Measurements from ENCODE around the gene RYR2.

RYR2 gene

DNA sequence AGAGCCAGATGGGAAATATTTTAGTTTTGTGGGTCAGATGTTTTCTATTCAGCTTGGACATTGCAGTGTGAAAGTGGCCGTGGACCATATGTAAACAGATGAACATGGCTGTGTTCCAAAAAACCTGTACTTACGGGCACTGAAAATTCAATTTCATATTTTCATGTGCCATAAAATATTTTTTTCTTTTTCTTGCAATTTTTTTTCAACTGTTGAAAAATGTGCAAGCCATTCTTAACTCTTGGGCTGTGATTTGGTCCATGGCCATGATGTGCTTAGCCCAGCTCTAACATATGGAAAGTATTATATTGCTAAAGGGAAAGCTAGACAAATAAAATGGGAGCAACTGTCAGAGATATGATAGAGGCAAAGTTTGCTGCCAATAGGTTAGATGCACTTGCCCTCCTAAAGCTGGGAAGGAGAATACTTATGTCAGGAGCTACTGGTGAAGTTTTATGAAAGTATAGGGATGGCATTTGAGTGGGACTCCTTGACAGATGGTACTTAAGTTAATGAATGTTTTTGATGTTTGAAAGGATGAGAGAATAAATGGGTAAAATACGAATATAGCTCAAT lies 240.3 kb downstream of the RYR2 start:
- Histone ChIP-seq H2AFZ (ENCODE audit: low read length) (no peak overlapping the region), H4K20me1 (ENCODE audit: insufficient read depth, low read length) (no peaks in the 10 kb centered on the region), H3K36me3 (ENCODE audit: insufficient read depth, low read length) (no peaks in the 10 kb centered on the region), H3K27me3 (ENCODE audit: insufficient read depth, low read length) (no peaks in the 10 kb centered on the region), H3K9me3 (ENCODE audit: low read length) (no peaks in the 10 kb centered on the region), H3K27ac (ENCODE audit: low read depth, low read length, poor library complexity, severe bottlenecking) (no peak overlapping the region), H3K4me3 (ENCODE audit: low read depth, low read length, poor library complexity, severe bottlenecking) (no peak overlapping the region), H3K4me2 (ENCODE audit: low read length) (no peak overlapping the region), H3K9me2 (ENCODE audit: low read depth, low read length) (no peaks in the 10 kb centered on the region), H3K9ac (ENCODE audit: low read length) (no peak overlapping the region), H3F3A (ENCODE audit: insufficient read depth, low read length) (no peaks in the 10 kb centered on the region), H3K4me1 (ENCODE audit: insufficient read depth, low read length, severe bottlenecking) (no peaks in the 10 kb centered on the region), H3K79me2 (ENCODE audit: insufficient read depth, low read length) (no peaks in the 10 kb centered on the region)
- TF ChIP-seq, protein P1, sequence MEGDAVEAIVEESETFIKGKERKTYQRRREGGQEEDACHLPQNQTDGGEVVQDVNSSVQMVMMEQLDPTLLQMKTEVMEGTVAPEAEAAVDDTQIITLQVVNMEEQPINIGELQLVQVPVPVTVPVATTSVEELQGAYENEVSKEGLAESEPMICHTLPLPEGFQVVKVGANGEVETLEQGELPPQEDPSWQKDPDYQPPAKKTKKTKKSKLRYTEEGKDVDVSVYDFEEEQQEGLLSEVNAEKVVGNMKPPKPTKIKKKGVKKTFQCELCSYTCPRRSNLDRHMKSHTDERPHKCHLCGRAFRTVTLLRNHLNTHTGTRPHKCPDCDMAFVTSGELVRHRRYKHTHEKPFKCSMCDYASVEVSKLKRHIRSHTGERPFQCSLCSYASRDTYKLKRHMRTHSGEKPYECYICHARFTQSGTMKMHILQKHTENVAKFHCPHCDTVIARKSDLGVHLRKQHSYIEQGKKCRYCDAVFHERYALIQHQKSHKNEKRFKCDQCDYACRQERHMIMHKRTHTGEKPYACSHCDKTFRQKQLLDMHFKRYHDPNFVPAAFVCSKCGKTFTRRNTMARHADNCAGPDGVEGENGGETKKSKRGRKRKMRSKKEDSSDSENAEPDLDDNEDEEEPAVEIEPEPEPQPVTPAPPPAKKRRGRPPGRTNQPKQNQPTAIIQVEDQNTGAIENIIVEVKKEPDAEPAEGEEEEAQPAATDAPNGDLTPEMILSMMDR (IDR thresholded peaks at IDR 0.05; ENCODE audit: low read length) = no peak
- TF ChIP-seq EZH2 (IDR thresholded peaks at IDR 0.05; ENCODE audit: borderline replicate concordance, low read length) = no peak

DNA sequence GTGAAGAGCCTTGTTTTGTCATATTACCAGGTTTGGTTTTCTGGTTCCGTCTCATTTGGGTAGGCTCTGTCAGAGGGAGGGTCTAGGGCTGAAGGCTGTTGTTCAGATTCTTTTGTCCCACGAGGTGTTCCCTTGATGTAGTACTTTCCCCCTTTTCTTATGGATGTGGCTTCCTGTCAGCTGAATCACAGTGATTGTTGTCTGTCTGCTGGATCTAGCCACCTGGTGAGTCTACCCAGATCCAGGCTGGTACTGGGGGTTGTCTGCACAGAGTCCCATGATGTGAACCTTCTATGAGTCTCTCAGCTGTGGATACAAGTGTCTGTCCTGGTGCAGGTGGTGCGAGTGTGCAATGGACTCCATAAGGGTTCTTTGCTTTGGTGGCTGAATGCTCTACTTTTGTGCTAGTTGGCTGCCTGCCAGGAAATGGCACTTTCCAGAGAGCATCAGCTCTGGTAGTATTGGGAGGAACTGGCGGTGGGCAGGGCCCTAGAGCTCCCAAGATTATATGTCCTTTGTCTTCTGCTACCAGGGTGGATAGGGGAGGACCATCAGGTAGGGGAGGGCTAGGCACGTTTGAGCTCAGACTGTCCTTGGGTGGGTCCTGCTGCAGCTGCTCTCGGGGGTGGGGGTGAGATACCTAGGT lies 246.0 kb downstream of the RYR2 start:
- Histone ChIP-seq H3K36me3 (ENCODE audit: insufficient read depth, low read length) (no peaks in the 10 kb centered on the region), H3K4me3 (ENCODE audit: low read depth, low read length, poor library complexity, severe bottlenecking) (no peak overlapping the region), H3K9me2 (ENCODE audit: low read depth, low read length) (no peaks in the 10 kb centered on the region), H3K9me3 (ENCODE audit: low read length) (no peaks in the 10 kb centered on the region), H3K79me2 (ENCODE audit: insufficient read depth, low read length) (no peaks in the 10 kb centered on the region), H3K27ac (ENCODE audit: low read depth, low read length, poor library complexity, severe bottlenecking) (no peak overlapping the region), H3K4me2 (ENCODE audit: low read length) (no peak overlapping the region), H3K4me1 (ENCODE audit: insufficient read depth, low read length, severe bottlenecking) (no peaks in the 10 kb centered on the region), H3F3A (ENCODE audit: insufficient read depth, low read length) (no peaks in the 10 kb centered on the region), H2AFZ (ENCODE audit: low read length) (no peak overlapping the region), H3K27me3 (ENCODE audit: insufficient read depth, low read length) (no peaks in the 10 kb centered on the region), H4K20me1 (ENCODE audit: insufficient read depth, low read length) (no peaks in the 10 kb centered on the region), H3K9ac (ENCODE audit: low read length) (no peak overlapping the region)
- TF ChIP-seq, protein P1 (IDR thresholded peaks at IDR 0.05; ENCODE audit: low read length) = no peak
- TF ChIP-seq EZH2 (IDR thresholded peaks at IDR 0.05; ENCODE audit: borderline replicate concordance, low read length) = no peak

DNA sequence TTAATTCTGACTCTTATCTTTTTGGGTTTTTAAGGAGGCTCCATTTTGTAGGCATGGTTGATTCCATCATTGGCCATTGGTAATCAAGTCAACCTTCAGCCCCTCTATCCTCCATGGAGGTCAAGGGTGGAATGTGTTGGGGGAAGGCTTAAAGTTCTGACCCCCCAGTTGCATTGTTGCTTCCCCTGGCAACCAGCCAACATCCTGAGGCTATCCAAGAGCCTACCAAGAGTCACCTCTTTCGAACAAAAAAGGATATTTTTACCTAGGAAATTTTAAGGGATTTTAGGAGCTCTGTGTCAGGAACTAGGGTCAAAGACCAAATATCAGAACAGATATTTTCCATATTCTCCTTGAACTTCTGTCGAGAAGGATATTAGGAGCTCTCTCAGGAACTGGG lies 251.8 kb downstream of the RYR2 start:
- H2AFZ ChIP-seq (ENCODE audit: low read length) = no peak overlapping the region
- TF ChIP-seq, protein P1 (IDR thresholded peaks at IDR 0.05; ENCODE audit: low read length) = no peak
- TF ChIP-seq EZH2 (IDR thresholded peaks at IDR 0.05; ENCODE audit: borderline replicate concordance, low read length) = no peak
- no peaks in the 10 kb centered on the region for H3F3A ChIP-seq (ENCODE audit: insufficient read depth, low read length)
- no peak overlapping the region for H3K4me3 ChIP-seq (ENCODE audit: low read depth, low read length, poor library complexity, severe bottlenecking)
- no peaks in the 10 kb centered on the region for H3K79me2 ChIP-seq (ENCODE audit: insufficient read depth, low read length)
- no peaks in the 10 kb centered on the region for H3K27me3 ChIP-seq (ENCODE audit: insufficient read depth, low read length)
- no peak overlapping the region for H3K27ac ChIP-seq (ENCODE audit: low read depth, low read length, poor library complexity, severe bottlenecking)
- no peaks in the 10 kb centered on the region for H3K4me1 ChIP-seq (ENCODE audit: insufficient read depth, low read length, severe bottlenecking)
- no peak overlapping the region for H3K9ac ChIP-seq (ENCODE audit: low read length)
- H3K4me2 ChIP-seq (ENCODE audit: low read length) = no peak overlapping the region
- no peaks in the 10 kb centered on the region for H3K9me2 ChIP-seq (ENCODE audit: low read depth, low read length)
- no peaks in the 10 kb centered on the region for H3K36me3 ChIP-seq (ENCODE audit: insufficient read depth, low read length)
- no peaks in the 10 kb centered on the region for H4K20me1 ChIP-seq (ENCODE audit: insufficient read depth, low read length)
- no peaks in the 10 kb centered on the region for H3K9me3 ChIP-seq (ENCODE audit: low read length)
